ENCODE data around the gene CFAP298.
"Not testable (repeated sequence)": the region's sequence is repeated elsewhere in the genome, so short reads cannot be mapped to it uniquely, and the experiment has no call there.

CFAP298 gene

DNA sequence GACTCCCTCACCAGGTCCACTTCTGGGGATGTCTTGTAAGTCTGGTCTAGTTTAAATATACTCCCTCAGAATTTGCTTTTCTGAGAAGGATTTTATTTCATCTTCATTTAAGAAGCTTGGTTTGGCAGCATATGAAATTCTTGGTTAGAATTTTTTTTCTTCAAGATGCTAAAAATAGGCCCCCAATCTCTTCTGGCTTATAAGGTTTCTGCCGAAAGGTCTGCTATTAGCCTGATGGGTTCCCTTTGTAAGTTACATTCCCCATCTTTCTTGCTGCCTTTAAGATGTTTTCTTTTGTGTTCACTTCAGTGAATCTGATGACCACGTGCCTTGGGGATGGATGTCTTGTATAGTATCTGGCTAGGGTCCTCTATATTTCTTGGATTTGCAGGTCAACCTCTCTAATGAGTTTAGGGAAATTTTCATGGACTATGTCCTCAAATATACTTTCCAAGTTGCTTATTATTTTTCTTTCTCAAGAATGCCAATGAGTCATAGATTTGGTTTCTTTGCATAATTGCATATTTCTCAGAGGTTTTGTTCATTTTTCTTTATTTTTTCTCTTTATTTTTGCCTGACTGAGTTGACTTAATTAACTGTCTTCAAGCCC is 46.2 kb downstream of the CFAP298 start:
- no peak for DNase-seq

DNA sequence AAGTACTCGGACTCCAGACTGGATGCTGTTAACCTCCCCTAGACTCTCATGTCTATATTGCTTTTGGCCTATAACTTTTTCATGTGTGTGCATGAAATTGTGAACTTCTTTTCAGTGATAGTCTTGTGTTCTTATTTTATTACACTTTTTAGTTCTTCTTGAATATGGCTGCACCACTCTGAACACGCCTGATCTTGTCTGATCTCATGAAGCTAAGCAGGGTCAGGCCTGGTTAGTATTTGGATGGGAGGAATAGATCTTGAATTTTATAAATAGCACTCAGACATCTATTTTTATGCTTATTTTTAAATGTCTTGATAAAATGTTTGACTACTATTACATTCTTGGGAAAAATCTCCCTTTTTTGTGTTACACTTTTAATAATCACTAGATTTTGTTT is 49.3 kb downstream of the CFAP298 start:
- no peak for DNase-seq

DNA sequence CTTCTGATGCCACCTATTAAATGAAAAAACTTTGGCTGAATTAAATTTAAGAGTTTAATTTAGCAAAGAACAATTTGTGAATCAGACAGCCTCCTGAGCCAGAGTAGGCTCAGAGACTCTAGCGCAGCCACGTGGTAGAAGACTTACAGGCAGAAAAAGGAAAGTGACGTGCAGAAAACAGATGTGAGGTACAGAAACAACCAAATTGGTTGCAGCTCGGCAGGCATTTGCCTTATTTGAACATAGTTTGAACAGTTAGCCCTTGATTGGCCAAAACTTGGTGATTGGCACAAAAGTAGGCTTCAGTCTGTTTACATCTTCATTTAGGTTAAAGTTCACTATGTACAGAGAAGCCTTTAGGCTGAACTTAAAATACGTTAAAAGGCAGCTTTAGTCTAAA is 49.8 kb downstream of the CFAP298 start:
- DNase-seq = no peak

DNA sequence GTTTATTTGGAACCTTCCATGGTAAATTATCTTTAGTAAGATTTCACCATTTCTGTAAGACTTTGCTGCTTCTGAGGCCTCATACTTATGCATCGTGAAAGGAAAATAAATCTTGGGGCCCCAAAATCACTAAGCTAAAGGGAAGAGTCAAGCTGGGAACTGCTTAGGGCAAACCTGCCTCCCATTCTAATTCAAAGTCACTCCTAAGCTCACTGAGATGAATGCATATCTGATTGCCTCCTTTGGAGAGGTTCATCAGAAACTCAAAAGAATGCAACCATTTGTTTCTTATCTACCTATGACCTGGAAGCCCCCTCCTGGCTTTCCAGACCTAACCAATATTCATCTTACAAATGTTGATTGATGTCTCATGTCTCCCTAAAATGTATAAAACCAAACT is 50.7 kb downstream of the CFAP298 start:
- not testable (repeated sequence) for DNase-seq

DNA sequence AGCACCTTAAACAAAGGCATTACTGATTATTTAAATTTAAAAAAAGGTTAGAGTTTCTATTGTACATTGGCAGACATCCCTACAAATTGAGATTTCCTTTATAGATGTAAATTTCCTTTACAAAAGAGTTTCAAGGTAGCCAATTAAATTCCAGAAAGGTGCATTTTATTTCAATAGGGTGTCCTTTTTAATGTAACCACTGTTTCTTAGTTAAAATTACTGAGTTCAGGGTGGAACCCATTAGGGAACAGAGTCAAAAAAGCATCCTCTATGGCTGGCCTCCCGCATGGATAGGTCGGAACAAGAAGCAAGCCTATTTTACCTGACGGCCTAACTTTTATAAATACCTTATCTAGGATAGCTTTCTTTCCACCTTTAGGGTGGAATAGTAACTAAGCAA is 51.3 kb downstream of the CFAP298 start:
- DNase-seq = no peak

DNA sequence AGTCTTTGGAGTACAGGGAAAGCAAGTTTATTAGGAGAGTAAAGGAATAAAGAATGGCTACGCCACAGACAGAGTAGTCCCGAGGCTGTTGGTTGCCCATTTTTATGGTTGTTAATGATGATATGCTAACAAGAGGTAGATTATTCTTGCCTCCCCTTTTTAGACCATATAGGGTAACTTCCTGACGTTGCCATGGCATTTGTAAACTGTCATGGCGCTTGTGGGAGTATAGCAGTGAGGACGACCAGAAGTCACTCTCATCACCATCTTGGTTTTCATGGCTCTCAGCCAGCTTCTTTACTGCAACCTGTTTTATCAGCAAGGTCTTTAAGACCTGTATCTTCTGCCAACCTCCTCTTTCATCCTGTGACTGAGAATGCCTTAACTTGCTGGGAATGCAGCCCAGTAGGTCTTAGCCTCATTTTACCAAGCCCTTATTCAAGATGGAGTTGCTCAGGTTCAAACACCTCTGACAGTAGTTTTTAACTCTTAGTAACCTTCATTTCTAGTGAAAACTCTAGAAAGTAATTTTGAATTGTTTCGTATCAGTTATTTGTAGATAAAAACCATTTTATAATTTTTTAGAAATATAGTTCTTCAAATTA is 53.1 kb downstream of the CFAP298 start:
- no peak for DNase-seq

DNA sequence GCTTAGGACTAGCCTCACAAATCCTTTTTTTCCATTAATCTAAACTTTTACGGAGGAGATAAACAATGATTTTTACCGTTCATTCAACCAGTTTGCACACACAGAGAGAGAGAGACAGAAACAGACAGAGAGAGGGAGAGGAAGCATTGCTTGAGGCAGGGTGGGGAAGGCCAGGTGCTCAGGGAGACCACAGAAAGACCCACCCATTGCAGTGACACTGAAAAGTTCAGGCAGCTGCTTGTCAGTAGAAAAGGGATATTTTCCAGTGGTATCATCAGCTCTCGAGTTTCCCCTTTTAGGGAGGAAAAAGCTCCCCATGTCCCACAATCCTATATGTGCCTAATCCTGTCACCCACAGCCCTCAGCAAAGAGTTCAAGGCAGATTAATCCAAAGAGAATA is 54.1 kb downstream of the CFAP298 start:
- DNase-seq = no peak

DNA sequence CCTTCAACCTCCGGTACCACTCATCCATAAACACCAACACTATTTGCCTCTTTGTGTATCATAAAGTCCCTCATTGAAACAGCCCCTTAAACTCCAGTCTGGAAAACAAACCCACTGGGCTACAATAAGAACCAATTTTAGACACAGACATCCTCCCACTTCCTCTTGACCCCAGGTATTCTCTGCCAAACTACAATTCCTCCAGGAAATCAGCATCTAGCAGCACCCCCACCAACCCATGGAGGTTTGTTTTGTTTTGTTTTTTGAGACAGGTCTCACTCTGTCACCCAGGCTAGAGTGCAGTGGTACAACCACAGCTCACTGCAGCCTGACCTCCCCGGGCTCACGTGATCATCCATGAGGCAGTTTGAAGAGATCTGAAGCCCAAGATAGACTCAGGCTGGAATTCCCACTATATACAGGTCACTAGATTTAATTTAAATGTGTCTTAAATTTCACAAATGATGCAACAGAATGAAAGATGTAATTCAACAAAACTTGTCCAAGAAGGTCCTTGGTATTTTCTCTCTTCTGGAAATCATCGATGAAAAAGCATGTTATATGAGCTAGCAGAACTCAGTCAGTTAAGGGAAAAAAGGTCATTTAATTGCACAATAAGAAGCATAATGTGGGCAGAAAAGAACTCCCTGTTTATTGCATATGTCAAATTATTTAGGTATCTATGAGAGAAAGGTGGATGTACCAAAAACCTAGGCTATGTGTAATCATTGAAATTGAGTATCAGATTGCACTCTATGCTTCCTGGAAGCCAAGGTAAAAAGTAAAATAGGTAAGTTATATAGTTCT is 57.1 kb downstream of the CFAP298 start:
- no peak for DNase-seq

DNA sequence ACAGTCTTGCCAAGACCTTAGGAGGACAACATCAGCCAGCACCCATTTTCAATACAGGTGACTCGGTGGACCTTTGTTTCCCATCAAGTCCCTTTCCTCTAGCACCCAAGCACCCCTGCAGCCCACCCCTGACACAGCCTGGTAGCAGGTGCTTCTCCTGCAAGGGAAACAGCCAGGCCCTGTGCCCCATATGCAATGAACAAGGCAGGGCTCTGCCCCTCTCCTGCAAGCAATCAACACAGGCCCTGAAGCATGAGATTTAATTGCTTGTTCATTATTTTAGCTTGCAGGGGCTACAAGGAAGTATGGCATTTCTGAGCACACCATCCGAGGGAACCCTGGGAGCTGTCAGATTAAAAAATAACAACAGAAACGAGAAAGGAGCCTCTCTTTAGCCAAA is 62.3 kb downstream of the CFAP298 start:
- DNase-seq = no peak

DNA sequence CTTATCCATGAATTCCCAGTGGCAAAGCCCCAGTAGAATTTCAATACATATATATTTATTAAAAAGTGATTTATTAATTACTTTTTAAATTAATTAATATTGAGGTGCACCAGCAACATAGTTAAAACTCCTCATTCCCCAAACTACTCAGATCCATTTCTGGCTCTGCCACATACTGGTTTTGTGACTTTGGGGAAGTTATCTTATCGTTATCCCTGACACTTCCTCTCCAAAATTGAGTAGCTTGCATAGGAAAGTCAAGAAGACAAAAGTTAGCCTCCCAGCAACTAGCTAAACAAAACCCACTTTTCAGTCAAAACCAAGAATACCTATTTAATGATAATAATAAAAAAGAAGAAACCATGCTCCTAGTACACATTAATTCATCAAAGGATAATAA is 62.7 kb downstream of the CFAP298 start:
- DNase-seq = no peak

Data from NCI-H1417 (cell line).